IgD-negative memory B cell (primary cell): ENCODE results near the gene BOC. TPM values are rescaled to one million over a fixed set of nuclear protein-coding genes. Genes with fewer than 3 reads are reported as not detected.

Experiments used
- H3K27ac Mint-ChIP-seq, 3 donors: one replicate each; pipeline ENCODE4 v1.8.0; 2020 to 2022; ENCODE audit warnings: mild to moderate bottlenecking in 3 of 3, mixed read lengths in 3 of 3, moderate library complexity in 1 of 3
- H3K27me3 Mint-ChIP-seq: one replicate; pipeline ENCODE4 v1.8.0; 2021; ENCODE audit warnings: mixed read lengths
- H3K36me3 Mint-ChIP-seq: one replicate; pipeline ENCODE4 v1.8.0; 2020; ENCODE audit warnings: mild to moderate bottlenecking, mixed read lengths
- H3K4me1 Mint-ChIP-seq, 3 donors: one replicate each; pipeline ENCODE4 v1.8.0; 2020 to 2022; ENCODE audit warnings: mixed read lengths in 3 of 3, mild to moderate bottlenecking in 1 of 3
- H3K4me3 Mint-ChIP-seq, 4 donors: one replicate each; pipeline ENCODE4 v1.8.0; 2020 to 2022; ENCODE audit warnings: mild to moderate bottlenecking in 4 of 4, mixed read lengths in 4 of 4, moderate library complexity in 3 of 4
- H3K9me3 Mint-ChIP-seq, 3 donors: one replicate each; pipeline ENCODE4 v1.8.0; 2020 to 2021; ENCODE audit warnings: mixed read lengths in 3 of 3, mild to moderate bottlenecking in 1 of 3
- polyA plus RNA-seq: library from polyadenylated mRNA; unstranded; fragments of 300-500 nt; fragmentation: Illumina TruSeq; gene quantifications from one replicate; pipeline ENCODE4 v1.2.3, GENCODE V29; 2021

Gene BOC
- polyA plus RNA-seq, 1 donor from 2014 or later, result 0.70 TPM

DNA sequence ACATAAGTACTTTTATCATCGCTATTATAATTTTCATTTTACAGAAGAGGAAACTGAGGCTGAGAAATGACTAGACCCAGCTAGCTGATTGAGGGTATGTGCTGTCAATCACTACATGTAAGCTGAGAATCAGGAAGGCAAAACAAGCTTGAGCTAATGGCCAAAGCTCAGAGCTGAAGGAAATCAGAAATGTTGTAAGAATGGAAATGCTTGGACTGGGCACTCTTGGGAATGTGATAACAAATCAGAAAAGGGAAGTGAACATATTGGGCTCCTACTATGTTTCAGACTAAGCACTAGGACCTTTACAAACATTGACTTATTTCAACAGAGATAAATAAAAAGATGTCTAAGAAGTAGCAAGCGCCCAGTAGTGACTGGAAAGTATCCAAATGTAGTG, 33.8 kb upstream of the BOC start:
- H3K4me1 Mint-ChIP-seq, result no peaks in the 10 kb centered on the region

GRCh38 chr3:113179235-113179824, 32.0 kb upstream of the BOC start:
- Mint-ChIP-seq H3K36me3 (no peaks in the 10 kb centered on the region), H3K27ac (no peak overlapping the region), H3K4me1 (no peaks in the 10 kb centered on the region), H3K27me3 (no peaks in the 10 kb centered on the region), H3K4me3 (no peak overlapping the region), H3K9me3 (peaks cover 0 to 2% (median 0%) of the 10 kb centered on the region in 3 donors)

More for the DNA sequence above, 33.8 kb upstream of the BOC start:
- Mint-ChIP-seq H3K27ac (no peak overlapping the region), H3K9me3 (peaks cover 0 to 2% (median 0%) of the 10 kb centered on the region in 3 donors), H3K36me3 (no peaks in the 10 kb centered on the region), H3K4me3 (no peak overlapping the region), H3K27me3 (no peaks in the 10 kb centered on the region)

- H3K36me3 Mint-ChIP-seq, result no peaks in the 10 kb centered on the region
- H3K9me3 Mint-ChIP-seq, result peaks cover 0 to 8% (median 2%) of the 10 kb centered on the region in 3 donors
- no peaks in the 10 kb centered on the region for H3K27me3 Mint-ChIP-seq
- no peak overlapping the region for H3K27ac Mint-ChIP-seq
- H3K4me3 Mint-ChIP-seq, result no peak overlapping the region
- no peaks in the 10 kb centered on the region for H3K4me1 Mint-ChIP-seq
Observed at GRCh38 chr3:113183748-113184661, 27.4 kb upstream of the BOC start.

DNA sequence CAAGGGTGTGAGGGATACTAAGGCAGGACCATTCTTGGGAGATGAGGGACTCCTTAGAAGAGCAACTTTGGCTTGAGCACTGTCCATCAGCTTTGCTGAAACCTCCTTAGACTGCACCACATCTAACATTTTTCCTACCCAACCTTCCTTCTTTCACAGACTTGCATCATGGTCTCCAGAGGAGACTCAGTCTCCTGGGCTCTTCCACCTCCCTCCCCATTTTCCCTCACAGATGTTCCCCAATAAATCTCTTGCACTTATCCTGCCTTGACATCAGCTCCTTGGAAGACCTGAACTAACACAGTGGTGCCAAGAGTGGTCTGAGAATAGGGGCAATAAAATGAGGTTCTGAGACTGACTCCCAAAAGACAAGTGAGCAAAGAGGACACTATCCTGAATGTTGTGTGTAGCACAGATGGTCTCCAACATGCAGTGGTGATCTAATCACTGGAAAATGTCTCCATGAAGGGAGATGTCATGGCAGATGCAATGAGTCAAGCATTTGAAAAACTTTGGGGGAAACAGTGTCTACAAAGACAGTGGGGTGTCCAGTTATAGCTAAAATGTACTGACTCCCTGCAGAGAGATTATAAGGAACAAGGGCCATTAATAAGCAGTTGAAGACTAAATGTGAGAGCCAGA, 26.0 kb upstream of the BOC start:
- Mint-ChIP-seq H3K4me1 (no peaks in the 10 kb centered on the region), H3K27me3 (no peaks in the 10 kb centered on the region), H3K9me3 (peaks cover 0 to 8% (median 5%) of the 10 kb centered on the region in 3 donors), H3K36me3 (no peaks in the 10 kb centered on the region), H3K27ac (no peak overlapping the region), H3K4me3 (no peak overlapping the region)

DNA sequence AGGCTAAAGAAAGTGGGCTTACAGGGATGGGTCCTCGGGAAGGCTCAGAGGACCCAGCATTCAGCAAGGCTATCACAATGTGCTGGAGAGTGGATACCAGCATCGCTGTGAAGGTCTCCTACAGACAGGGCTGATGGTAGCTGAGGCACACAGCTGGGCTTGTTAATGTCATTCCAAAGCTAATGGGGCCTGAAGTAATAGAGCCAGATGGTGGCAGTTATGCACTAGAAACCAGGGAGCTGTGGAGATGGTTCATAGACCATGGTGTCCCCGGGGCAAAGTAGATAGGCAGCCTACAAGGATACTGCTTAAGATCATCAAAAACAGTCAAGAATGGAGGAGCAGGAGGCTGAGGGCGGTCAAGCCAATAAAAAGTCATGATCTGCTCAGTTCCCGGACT, 24.8 kb upstream of the BOC start:
- H3K27ac Mint-ChIP-seq, result no peak overlapping the region

GRCh38 chr3:113193288-113193687, 18.1 kb upstream of the BOC start:
- Mint-ChIP-seq H3K4me1 (no peaks in the 10 kb centered on the region), H3K36me3 (no peaks in the 10 kb centered on the region), H3K27ac (no peak overlapping the region), H3K9me3 (peaks cover 0 to 3% (median 3%) of the 10 kb centered on the region in 3 donors), H3K27me3 (no peaks in the 10 kb centered on the region), H3K4me3 (no peak overlapping the region)

More for the DNA sequence above, 24.8 kb upstream of the BOC start:
- Mint-ChIP-seq H3K36me3 (no peaks in the 10 kb centered on the region), H3K4me1 (no peaks in the 10 kb centered on the region), H3K27me3 (no peaks in the 10 kb centered on the region), H3K4me3 (peak overlapping the region in 1 of 4 donors; percentile 0), H3K9me3 (peaks cover 0 to 8% (median 5%) of the 10 kb centered on the region in 3 donors)

DNA sequence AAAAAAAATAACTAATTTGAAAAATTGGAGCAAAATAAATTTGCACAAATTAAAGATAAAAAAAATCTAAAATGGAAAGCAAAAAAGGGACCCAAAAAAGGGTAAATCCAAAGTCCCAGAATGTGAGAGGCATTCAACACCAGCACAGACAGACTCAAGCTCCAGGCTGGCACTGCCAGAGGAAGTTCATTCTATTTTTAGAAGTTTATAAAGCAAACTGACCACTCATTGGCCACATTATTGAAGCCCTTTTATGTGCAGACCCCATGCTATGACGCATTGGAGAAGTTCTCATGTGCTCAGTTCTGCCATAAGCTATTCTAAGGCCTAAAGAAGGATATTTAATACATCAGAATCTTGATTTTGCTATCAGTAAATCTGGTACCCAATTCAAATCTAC, 17.6 kb upstream of the BOC start:
- H3K9me3 Mint-ChIP-seq, result peaks cover 0 to 3% (median 0%) of the 10 kb centered on the region in 3 donors
- no peaks in the 10 kb centered on the region for H3K4me1 Mint-ChIP-seq
- no peak overlapping the region for H3K4me3 Mint-ChIP-seq
- H3K27ac Mint-ChIP-seq, result no peak overlapping the region
- no peaks in the 10 kb centered on the region for H3K27me3 Mint-ChIP-seq
- H3K36me3 Mint-ChIP-seq, result no peaks in the 10 kb centered on the region

- H3K27me3 Mint-ChIP-seq, result no peaks in the 10 kb centered on the region
- no peaks in the 10 kb centered on the region for H3K36me3 Mint-ChIP-seq
- H3K9me3 Mint-ChIP-seq, result peaks cover 0 to 2% (median 0%) of the 10 kb centered on the region in 3 donors
- H3K4me3 Mint-ChIP-seq, result no peak overlapping the region
- no peak overlapping the region for H3K27ac Mint-ChIP-seq
- H3K4me1 Mint-ChIP-seq, result no peaks in the 10 kb centered on the region
Observed at GRCh38 chr3:113194823-113195401, 16.4 kb upstream of the BOC start.

DNA sequence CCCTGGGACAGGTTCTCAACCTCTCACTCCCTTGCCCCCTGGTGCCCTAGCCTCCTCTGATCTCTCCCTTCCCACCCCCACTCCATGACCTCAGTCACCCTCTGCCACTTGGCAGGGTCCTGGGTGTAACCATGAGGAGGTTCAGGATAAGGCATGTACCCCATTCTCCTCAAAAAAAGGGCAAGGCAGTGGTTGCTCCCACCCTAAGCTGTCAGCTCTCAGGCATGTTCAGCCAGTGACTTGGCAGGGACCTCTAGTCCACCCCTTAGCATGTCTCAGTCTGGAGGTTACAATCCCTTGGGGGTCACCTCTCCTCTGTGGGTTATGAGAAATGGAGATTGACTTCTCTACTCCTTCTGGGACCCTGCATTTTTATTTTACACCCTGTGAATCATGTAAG, 11.0 kb upstream of the BOC start:
- Mint-ChIP-seq H3K4me1 (no peaks in the 10 kb centered on the region), H3K4me3 (no peak overlapping the region), H3K27me3 (peaks cover 2% of the 10 kb centered on the region), H3K36me3 (no peaks in the 10 kb centered on the region), H3K9me3 (peaks cover 0 to 4% (median 3%) of the 10 kb centered on the region in 3 donors), H3K27ac (no peak overlapping the region)

- Mint-ChIP-seq H3K27ac (no peak overlapping the region), H3K9me3 (peaks cover 0 to 4% (median 3%) of the 10 kb centered on the region in 3 donors), H3K4me1 (no peaks in the 10 kb centered on the region), H3K4me3 (no peak overlapping the region), H3K27me3 (peaks cover 2% of the 10 kb centered on the region), H3K36me3 (no peaks in the 10 kb centered on the region)
Observed at GRCh38 chr3:113200946-113201345, 10.4 kb upstream of the BOC start.

DNA sequence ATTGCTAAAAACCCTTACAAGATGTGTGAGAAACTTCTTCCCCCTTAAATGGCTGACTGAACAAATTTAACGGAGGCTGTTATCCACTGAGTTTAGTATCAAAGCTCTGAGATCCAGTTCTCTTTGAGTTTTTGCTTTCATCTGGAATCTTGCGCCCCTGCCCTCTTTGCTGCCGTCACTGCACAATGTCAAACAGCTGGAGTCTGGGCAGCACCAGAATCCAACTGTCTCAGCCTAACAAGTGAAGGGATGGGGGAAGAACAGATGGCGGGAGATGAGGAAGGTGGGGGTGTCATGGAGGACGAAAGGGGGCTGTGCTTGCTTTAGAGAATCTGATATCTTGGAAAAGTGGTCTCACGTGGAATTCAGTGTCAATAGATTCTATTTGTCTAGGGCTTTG, 7.0 kb upstream of the BOC start:
- H3K4me3 Mint-ChIP-seq, result peak overlapping the region in 1 of 4 donors; percentile 27
- H3K36me3 Mint-ChIP-seq, result peaks cover 4% of the 10 kb centered on the region
- peaks cover 0 to 4% (median 3%) of the 10 kb centered on the region in 3 donors for H3K9me3 Mint-ChIP-seq
- peaks cover 5% of the 10 kb centered on the region for H3K27me3 Mint-ChIP-seq
- H3K4me1 Mint-ChIP-seq, result peaks cover 0 to 3% (median 0%) of the 10 kb centered on the region in 3 donors
- no peak overlapping the region for H3K27ac Mint-ChIP-seq

DNA sequence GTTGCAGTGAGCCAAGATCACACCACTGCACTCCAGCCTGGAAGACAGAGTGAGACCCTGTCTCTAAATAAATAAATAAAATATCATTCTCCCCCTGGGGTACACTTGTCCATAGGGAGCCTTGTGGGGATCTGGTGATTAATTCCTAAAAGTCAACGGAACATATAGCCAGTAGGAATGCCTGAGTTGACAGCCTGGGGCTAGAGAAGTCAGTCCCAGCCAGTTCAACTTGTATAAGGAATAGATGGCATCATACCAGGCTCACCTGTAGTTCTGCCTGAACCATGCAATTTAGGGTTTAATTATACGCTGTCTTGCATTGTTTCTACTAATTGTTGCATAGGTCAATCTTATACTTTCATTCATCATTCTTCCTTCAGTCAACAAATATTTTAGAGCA, 5.9 kb upstream of the BOC start:
- H3K9me3 Mint-ChIP-seq, result peaks cover 0 to 4% (median 3%) of the 10 kb centered on the region in 3 donors
- H3K27me3 Mint-ChIP-seq, result peaks cover 7% of the 10 kb centered on the region
- H3K4me1 Mint-ChIP-seq, result peaks cover 0 to 6% (median 0%) of the 10 kb centered on the region in 3 donors
- peaks cover 4% of the 10 kb centered on the region for H3K36me3 Mint-ChIP-seq
- no peak overlapping the region for H3K27ac Mint-ChIP-seq
- no peak overlapping the region for H3K4me3 Mint-ChIP-seq

GRCh38 chr3:113210604-113211329, 590 bp upstream of the BOC start:
- peaks cover 6% of the 10 kb centered on the region for H3K36me3 Mint-ChIP-seq
- H3K4me3 Mint-ChIP-seq, result peak overlapping the region; percentile 67 to 93 (median 78)
- H3K4me1 Mint-ChIP-seq, result peaks cover 3 to 10% (median 8%) of the 10 kb centered on the region in 3 donors
- no peaks in the 10 kb centered on the region for H3K9me3 Mint-ChIP-seq
- H3K27ac Mint-ChIP-seq, result peak overlapping the region in 1 of 3 donors; percentile 71
- H3K27me3 Mint-ChIP-seq, result peaks cover 41% of the 10 kb centered on the region

DNA sequence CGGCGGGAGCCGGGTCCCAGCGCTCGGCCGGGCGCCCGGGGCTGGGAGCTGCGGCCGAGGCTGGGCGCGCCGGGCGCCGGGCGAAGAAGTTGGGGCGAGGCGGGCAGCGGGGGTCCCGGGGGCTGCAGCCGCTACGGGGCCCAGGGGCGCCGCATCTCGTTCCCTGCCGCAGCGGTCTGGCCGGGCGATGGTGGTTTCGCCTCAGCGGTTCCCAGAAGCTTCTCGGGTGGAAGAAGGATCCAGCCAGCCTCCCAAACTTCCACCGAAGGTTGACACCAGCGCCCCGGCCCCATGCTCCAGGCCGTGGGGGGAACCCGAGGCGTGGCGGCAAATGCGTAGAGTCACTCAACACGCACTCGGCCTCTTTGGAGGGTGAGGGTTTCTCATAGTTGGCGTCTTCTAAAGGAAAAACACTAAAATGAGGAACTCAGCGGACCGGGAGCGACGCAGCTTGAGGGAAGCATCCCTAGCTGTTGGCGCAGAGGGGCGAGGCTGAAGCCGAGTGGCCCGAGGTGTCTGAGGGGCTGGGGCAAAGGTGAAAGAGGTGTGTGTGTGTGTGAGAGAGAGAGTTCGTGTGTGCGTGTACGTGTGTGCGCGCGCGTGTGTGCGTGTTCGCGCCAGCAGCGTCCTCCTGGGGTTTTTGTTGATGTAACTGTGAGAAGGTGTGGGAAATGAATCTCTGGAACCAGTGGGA, 940 bp downstream of the BOC start:
- Mint-ChIP-seq H3K27me3 (peaks cover 37% of the 10 kb centered on the region), H3K36me3 (peaks cover 2% of the 10 kb centered on the region), H3K4me1 (peaks cover 3 to 10% (median 8%) of the 10 kb centered on the region in 3 donors), H3K4me3 (peak overlapping the region in 3 of 4 donors; percentile 70 to 91 (median 86)), H3K27ac (no peak overlapping the region), H3K9me3 (no peaks in the 10 kb centered on the region)
